WTC11 (cell line): ENCODE measurements around the gene AFG3L2.

Experiments used
- CREB1 ChIP-seq: sonication (generic); formaldehyde crosslinking; IDR thresholded peaks from 2 replicates; pipeline ENCODE4 v1.8.0; 2023; ENCODE audit warnings: mild to moderate bottlenecking, missing genetic modification reagents
- CTCF ChIP-seq: fragments of 200-600 bp; IDR thresholded peaks from 2 replicates; pipeline ENCODE4 v1.8.0; 2022; ENCODE audit warnings: antibody characterized with exemption
- E2F1 ChIP-seq: sonication (generic); formaldehyde crosslinking; IDR thresholded peaks from 2 replicates; pipeline ENCODE4 v1.8.0; 2022; ENCODE audit warnings: mild to moderate bottlenecking, missing genetic modification reagents
- JUN ChIP-seq: sonication (generic); formaldehyde crosslinking; IDR thresholded peaks from 2 replicates; pipeline ENCODE4 v1.8.0; 2023; ENCODE audit warnings: mild to moderate bottlenecking, missing genetic modification reagents
- MAX ChIP-seq: sonication (generic); formaldehyde crosslinking; IDR thresholded peaks from 2 replicates; pipeline ENCODE4 v1.8.0; 2022; ENCODE audit warnings: mild to moderate bottlenecking, missing genetic modification reagents
- MXD4 ChIP-seq: fragments of 250-450 bp; sonication (Bioruptor Pico); IDR thresholded peaks from 2 replicates; pipeline ENCODE4 v1.8.0; 2021; ENCODE audit warnings: mild to moderate bottlenecking, moderate library complexity, borderline replicate concordance
- NFYB ChIP-seq: sonication (generic); formaldehyde crosslinking; conservative IDR thresholded peaks from 2 replicates; pipeline ENCODE4 v1.8.0; 2022; ENCODE audit warnings: low read depth, missing genetic modification reagents
- NR1H2 ChIP-seq: sonication (generic); formaldehyde crosslinking; IDR thresholded peaks from 2 replicates; pipeline ENCODE4 v1.9.0; 2021; ENCODE audit warnings: mild to moderate bottlenecking, moderate library complexity, missing genetic modification reagents
- SP1 ChIP-seq: sonication (generic); formaldehyde crosslinking; conservative IDR thresholded peaks from 2 replicates; pipeline ENCODE4 v1.8.1; 2022; ENCODE audit warnings: missing genetic modification reagents
- USF2 ChIP-seq: sonication (generic); formaldehyde crosslinking; IDR thresholded peaks from 2 replicates; pipeline ENCODE4 v1.8.1; 2023; ENCODE audit warnings: mild to moderate bottlenecking, missing genetic modification reagents, moderate library complexity
- ZNF263 ChIP-seq: sonication (generic); formaldehyde crosslinking; IDR thresholded peaks from 2 replicates; pipeline ENCODE4 v1.8.1; 2022; ENCODE audit warnings: low read depth, mild to moderate bottlenecking, moderate library complexity, missing genetic modification reagents
- TF ChIP-seq, protein P1 (sequence below): sonication (generic); formaldehyde crosslinking; IDR thresholded peaks from 2 replicates; pipeline ENCODE4 v1.8.1; 2023; ENCODE audit warnings: mild to moderate bottlenecking, missing genetic modification reagents, moderate library complexity

GRCh38 chr18:12369211-12369610, 7.8 kb downstream of the AFG3L2 start:
- TF ChIP-seq CTCF: no peak
- TF ChIP-seq ZNF263 (CRISPR knock-in tag): no peak
- TF ChIP-seq MAX: no peak
- TF ChIP-seq JUN (CRISPR knock-in tag): no peak
- TF ChIP-seq USF2: no peak
- TF ChIP-seq MXD4 (CRISPR knock-in tag): no peak
- TF ChIP-seq CREB1 (CRISPR knock-in tag): no peak
- TF ChIP-seq E2F1 (CRISPR knock-in tag): no peak
- TF ChIP-seq SP1 (CRISPR knock-in tag): no peak
- TF ChIP-seq, protein P1, sequence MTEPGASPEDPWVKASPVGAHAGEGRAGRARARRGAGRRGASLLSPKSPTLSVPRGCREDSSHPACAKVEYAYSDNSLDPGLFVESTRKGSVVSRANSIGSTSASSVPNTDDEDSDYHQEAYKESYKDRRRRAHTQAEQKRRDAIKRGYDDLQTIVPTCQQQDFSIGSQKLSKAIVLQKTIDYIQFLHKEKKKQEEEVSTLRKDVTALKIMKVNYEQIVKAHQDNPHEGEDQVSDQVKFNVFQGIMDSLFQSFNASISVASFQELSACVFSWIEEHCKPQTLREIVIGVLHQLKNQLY: no peak
- TF ChIP-seq NFYB (CRISPR knock-in tag): no peak
- no peak for TF ChIP-seq NR1H2 (CRISPR knock-in tag)
